NCI-H2171 (cell line): Measurements from ENCODE around the gene ZNF780B.
"Not testable (repeated sequence)": the region's sequence is repeated elsewhere in the genome, so short reads cannot be mapped to it uniquely, and the experiment has no call there.

Experiments used
- DNase-seq: peaks from one replicate; lab custom pipeline; 2025; lab: John Stamatoyannopoulos, UW

Gene ZNF780B

DNA sequence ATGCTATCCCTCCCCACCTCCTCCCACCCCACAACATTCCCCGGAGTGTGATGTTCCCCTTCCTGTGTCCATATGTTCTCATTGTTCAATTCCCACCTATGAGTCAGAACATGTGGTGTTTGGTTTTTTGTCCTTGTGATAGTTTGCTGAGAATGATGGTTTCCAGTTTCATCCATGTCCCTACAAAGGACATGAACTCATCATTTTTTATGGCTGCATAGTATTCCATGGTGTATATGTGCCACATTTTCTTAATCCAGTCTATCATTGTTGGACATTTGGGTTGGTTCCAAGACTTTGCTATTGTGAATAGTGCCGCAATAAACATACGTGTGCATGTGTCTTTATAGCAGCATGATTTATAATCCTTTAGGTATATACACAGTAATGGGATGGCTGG is 18.0 kb downstream of the ZNF780B start:
- not testable (repeated sequence) for DNase-seq

DNA sequence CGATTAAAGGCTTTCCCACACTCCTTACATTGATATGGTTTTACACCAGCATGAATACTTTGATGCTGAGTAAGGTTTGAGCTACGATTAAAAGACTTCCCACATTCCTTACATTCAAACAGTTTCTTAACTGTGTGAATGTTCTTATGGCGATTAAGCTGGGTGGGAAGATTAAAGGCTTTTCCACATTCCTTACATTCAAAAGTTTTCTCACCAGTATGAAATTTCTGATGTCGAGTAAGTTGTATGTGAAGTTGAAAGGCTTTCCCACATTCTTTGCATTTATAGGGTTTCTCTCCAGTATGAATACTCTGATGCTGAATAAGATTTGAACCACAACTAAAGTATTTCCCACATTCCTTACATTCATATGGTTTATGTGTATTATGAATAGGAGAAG is 20.0 kb downstream of the ZNF780B start:
- DNase-seq = no peak

- DNase-seq = no peak
These were observed 22.0 kb downstream of the ZNF780B start for GRCh38 chr19:40033989-40034560.

GRCh38 chr19:40026597-40026970 is 29.4 kb downstream of the ZNF780B start:
- no peak for DNase-seq

DNA sequence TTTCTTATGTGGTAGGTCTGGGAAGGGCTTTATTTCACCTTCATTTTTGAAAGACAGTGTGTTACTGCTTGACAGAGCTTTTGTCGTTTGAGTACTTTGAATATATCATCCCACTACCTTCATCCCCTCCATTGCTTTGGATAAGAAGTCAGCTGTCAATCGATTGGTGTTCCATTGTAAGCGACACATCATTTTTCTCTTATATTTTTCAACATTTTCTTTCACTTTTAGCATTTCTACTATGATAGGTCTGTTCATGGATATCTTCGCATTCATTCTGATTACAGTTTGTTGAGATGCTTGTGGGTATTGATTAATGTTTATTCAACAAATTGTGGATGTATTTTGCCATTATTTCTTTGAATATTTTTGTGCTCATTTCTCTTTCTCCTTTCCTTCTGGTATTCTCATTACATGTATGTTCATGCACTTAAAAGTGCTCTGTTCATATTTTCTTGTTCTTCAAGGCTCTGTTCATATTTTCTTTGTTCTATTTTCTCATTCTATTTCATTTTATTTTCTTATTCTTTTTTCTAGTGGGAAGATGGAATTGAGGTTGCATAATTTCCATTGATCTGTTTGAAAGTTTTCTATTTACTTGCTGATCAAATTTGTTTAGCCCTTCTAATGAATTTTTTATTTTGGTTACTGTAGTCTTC is 30.0 kb downstream of the ZNF780B start:
- no peak for DNase-seq

DNA sequence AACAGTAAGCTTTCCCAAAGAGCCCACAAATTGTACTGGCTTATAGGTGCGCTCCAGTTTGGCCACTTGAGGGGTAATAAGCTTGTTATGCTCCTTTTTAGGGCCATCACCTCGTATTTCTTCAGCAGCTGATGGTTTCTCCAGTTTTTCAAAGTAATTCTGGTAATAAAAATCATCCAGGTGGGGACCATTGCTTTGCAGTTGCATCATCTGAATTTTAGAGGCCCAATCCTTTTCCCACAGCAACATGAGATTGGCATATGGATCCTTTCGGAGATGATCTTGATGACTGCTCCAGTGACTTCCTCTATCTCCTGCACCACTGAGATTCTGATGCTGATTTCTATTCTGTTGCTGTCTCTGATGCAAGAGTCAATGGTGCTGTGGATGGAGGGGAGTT is 32.1 kb downstream of the ZNF780B start:
- DNase-seq = no peak

DNA sequence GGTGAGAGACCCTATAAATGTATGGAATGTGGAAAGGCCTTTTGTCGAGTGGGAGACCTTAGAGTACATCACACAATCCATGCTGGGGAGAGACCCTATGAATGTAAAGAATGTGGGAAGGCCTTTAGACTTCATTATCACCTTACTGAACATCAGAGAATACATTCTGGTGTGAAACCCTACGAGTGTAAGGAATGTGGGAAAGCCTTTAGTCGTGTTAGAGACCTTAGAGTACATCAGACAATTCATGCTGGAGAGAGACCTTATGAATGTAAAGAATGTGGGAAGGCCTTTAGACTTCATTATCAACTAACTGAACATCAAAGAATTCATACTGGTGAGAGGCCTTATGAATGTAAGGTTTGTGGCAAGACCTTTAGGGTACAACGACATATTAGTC is 42.0 kb downstream of the ZNF780B start:
- DNase-seq = no peak

- no peak for DNase-seq
These were observed 46.4 kb downstream of the ZNF780B start for GRCh38 chr19:40009674-40010073.

DNA sequence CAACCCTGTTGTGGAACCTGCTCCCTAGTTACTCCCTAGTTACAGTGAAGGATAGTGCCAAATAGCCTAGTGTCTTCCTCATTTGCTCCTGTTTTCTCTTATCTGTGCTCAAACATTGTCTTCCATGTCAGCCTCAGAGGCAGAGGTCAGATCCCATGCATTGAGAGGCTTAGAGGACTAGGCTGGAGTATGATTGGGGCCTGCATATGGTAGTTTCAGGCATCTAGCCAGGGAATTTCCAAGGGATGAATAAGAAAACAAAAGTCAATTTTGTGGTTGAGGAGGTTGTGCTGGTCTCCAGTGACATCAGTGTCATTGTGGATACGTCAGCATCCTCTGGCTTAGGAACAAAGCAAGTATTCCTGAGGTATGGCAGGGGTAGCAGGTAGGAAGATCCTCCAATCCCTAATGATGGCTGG is 49.7 kb downstream of the ZNF780B start:
- DNase-seq = no peak

GRCh38 chr19:40005691-40006272 is 50.2 kb downstream of the ZNF780B start:
- no peak for DNase-seq

GRCh38 chr19:39998501-39998900 is 57.5 kb downstream of the ZNF780B start:
- no peak for DNase-seq

- DNase-seq = no peak
These were observed 58.3 kb downstream of the ZNF780B start for GRCh38 chr19:39997638-39998216.

- peak; percentile 77 for DNase-seq
These were observed 59.0 kb downstream of the ZNF780B start, which contains the start of gene ZNF546 for GRCh38 chr19:39996811-39997637. TSS of gene ZNF546 (plus strand) at chr19:39997060. CDS start at chr19:39998327, 1,267 bp downstream.

DNA sequence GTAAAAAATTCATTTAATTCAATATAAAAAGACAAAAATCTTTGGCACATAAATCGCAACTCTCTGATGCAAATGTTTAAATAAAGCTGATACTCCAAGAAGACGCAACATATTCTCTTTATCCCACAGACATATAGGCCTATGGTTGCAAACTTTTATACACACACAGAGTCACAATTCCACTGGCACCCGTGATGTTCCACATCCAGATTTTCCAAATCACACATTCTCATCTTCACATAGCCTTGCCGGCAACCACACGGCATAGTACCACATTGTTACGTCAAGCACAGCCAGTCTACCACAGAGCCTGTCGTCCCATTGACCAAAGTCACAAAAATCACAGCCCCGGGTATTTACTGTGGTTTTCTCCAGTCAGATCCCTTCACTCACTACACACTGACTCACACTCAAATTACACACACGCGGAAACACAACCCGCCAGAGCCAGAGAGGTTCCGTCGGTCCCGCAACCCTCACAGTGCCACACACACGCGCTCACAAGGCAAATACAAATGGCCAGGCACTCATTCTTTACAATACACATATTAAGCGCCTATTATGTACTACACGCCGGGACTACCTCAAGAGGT is 59.7 kb downstream of the ZNF780B start:
- DNase-seq = peak; percentile 25

DNA sequence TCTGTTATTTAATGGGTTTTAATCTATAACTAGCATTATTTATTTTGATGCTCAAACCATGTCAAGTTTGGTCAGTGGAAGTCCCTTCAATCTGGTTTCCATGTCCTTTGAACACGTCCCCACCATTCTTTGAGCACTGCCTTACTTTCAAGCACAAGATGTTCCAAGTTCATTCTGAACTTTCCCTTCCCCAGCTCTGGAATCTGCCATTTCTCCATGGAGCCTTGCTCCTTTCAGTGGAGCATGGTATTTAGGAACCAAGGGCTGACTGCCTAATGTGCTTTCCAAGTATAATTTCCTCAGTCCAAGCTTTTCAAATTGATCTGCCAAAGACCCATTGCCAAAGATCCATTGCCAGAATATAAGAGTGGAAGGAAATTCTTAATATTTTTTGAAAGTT is 60.2 kb downstream of the ZNF780B start:
- DNase-seq = no peak

- DNase-seq = no peak
These were observed 61.7 kb downstream of the ZNF780B start for GRCh38 chr19:39994361-39994760.

GRCh38 chr19:39993605-39994004 is 62.4 kb downstream of the ZNF780B start:
- no peak for DNase-seq

GRCh38 chr19:39987596-39987995 is 68.4 kb downstream of the ZNF780B start:
- DNase-seq = no peak

DNA sequence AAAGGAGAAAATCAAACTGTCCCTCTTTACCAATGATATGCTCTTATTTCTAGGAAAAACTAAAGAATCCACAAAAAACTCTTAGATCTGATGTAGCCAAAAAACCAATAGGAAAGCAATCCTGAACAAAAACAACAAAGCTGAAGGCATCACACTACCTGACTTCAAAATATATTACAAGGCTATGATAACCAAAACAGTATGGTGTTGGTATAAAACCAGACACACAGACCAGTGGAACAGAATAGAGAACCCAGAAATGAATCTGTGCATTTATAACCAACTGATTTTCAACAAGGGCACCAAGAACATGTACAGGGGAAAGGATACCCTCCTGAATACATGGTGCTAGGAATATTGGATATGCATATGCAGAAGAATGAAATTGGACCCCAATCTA is 68.9 kb downstream of the ZNF780B start:
- DNase-seq = no peak

GRCh38 chr19:39986643-39987042 is 69.4 kb downstream of the ZNF780B start:
- no peak for DNase-seq

GRCh38 chr19:39983695-39984300 is 72.2 kb downstream of the ZNF780B start:
- no peak for DNase-seq

GRCh38 chr19:39982883-39983282 is 73.1 kb downstream of the ZNF780B start:
- DNase-seq = no peak
